Activated naive CD8-positive, alpha-beta T cell treated with anti-CD3 and anti-CD28 coated beads for 36 hours (primary cell): ENCODE measurements around the gene NNT. TPM values are rescaled to one million over a fixed set of nuclear protein-coding genes. Genes with fewer than 3 reads are reported as not detected.
"Not testable (repeated sequence)": the region's sequence is repeated elsewhere in the genome, so short reads cannot be mapped to it uniquely, and the experiment has no call there.

Experiments
- DNase-seq: peaks from one replicate; pipeline ENCODE4 v3.0.0; 2021
- H3K27ac Mint-ChIP-seq: one replicate; pipeline ENCODE4 v1.8.0; 2022; ENCODE audit warnings: mild to moderate bottlenecking, moderate library complexity, mixed read lengths
- H3K27me3 Mint-ChIP-seq: one replicate; pipeline ENCODE4 v1.8.0; 2022; ENCODE audit warnings: mild to moderate bottlenecking, mixed read lengths
- H3K36me3 Mint-ChIP-seq: one replicate; pipeline ENCODE4 v1.8.0; 2021; ENCODE audit warnings: mild to moderate bottlenecking, mixed read lengths
- H3K4me1 Mint-ChIP-seq: one replicate; pipeline ENCODE4 v1.8.0; 2021; ENCODE audit warnings: mixed read lengths
- H3K4me3 Mint-ChIP-seq: one replicate; pipeline ENCODE4 v1.8.0; 2022; ENCODE audit warnings: mild to moderate bottlenecking, moderate library complexity, mixed read lengths
- H3K9me3 Mint-ChIP-seq: one replicate; pipeline ENCODE4 v1.8.0; 2022; ENCODE audit warnings: mixed read lengths
- total RNA-seq, 2 experiments: library from RNA; stranded (reverse); gene quantifications; one replicate each; pipeline ENCODE4 v1.2.3, GENCODE V29; 2021

Gene NNT
- 10 to 100 TPM; 69.7 to 71.8 TPM for total RNA-seq

DNA sequence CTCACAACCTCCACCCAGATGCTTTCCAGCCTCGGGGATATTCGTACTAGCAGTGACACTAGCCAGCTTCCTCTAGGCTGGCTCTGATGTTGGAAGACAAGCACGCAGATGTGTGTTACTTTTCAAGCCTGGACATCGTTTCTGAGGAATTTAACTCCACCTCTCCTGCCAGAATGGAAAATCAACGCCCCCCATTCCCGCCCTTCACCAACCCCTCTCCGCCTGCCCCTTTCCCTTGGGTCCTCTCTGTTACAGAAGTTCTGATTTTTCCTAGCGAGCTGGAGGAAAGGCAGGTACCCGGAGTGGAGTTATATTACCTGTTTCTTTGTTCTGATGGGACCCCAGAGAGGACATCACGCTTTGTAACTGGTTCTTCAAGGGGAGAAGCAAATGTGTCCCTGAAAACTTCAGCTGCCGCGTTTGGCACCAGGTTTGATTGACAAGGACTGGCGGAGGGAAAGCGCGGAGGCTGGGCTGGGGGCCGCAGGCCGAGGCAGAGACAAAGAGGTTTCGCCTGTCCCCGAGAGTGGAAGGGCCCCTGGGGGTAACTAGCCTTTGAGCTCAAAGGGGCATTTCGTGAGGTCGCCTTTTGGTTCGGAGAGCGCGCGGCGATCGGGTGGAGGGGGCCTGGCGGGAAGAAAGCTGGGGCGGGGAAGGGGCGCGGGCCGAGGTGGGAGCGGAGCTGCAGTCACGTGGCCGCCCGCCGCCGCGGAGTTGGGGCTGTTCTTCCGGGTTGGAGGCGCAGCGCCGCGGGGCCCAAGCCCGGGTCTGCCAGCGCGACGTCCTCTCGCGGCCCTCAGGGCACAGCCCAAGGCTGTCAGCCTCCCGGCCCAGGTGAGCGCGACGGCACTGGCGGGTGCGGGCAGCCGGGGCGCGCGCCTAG, at the start of gene NNT:
Gene NNT, plus strand, starts transcription at position 720 of the 883 bp plus-strand sequence. CDS start 6,016 bp downstream, outside the sequence.
- Mint-ChIP-seq H3K9me3 (peaks cover 2% of the 10 kb centered on the region), H3K4me1 (peaks cover 21% of the 10 kb centered on the region), H3K4me3 (peak within 1 kb of the TSS; percentile 85), H3K27me3 (no peaks in the 10 kb centered on the region), H3K36me3 (peaks cover 21% of the 10 kb centered on the region), H3K27ac (peak within 1 kb of the TSS; percentile 78)
- peak; percentile 86 for DNase-seq

DNA sequence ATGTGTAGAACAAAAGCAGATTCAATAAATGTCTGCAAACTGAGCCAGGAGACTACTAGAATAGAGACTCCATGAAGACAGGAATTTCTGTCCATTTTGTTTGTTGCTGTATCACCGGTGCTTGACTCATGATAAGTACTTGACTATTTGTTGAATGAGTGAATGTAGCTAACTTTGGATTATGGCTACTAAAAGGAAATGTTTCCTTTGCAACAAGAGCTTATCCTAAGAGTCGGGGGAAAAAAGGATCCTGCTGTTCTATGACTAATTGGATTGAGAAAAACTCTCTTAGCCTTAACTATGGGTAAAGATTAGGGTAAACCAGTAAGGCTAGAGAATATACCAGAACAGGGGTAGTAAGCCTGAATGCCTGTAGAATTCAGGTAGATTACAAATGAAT, 49.6 kb upstream of the NNT start:
- peaks cover 21% of the 10 kb centered on the region for H3K4me1 Mint-ChIP-seq
- no peak for DNase-seq
- H3K4me3 Mint-ChIP-seq: no peak overlapping the region
- H3K9me3 Mint-ChIP-seq: no peaks in the 10 kb centered on the region
- H3K36me3 Mint-ChIP-seq: peaks cover 9% of the 10 kb centered on the region
- no peaks in the 10 kb centered on the region for H3K27me3 Mint-ChIP-seq
- H3K27ac Mint-ChIP-seq: no peak overlapping the region

DNA sequence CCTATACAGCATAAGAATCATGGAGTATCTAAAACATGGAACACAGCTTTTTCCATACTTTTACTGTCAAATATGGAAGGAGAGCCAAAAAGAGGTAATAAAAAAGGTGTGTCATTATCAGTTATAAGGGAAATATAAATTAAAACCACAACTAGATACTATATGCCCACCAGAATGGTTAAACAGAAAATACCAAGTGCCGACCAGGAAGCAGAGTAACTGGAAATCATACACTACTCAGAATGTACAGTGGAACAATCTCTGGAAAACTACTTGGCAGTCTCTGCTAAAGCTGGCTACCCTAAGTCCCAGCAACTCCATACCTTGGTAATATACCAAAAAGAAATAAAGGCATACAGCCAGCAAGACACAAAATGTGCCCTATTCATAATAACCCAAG, 48.5 kb upstream of the NNT start:
- H3K9me3 Mint-ChIP-seq: no peaks in the 10 kb centered on the region
- DNase-seq: no peak
- H3K36me3 Mint-ChIP-seq: peaks cover 7% of the 10 kb centered on the region
- no peak overlapping the region for H3K27ac Mint-ChIP-seq
- no peak overlapping the region for H3K4me3 Mint-ChIP-seq
- peaks cover 23% of the 10 kb centered on the region for H3K4me1 Mint-ChIP-seq
- no peaks in the 10 kb centered on the region for H3K27me3 Mint-ChIP-seq

DNA sequence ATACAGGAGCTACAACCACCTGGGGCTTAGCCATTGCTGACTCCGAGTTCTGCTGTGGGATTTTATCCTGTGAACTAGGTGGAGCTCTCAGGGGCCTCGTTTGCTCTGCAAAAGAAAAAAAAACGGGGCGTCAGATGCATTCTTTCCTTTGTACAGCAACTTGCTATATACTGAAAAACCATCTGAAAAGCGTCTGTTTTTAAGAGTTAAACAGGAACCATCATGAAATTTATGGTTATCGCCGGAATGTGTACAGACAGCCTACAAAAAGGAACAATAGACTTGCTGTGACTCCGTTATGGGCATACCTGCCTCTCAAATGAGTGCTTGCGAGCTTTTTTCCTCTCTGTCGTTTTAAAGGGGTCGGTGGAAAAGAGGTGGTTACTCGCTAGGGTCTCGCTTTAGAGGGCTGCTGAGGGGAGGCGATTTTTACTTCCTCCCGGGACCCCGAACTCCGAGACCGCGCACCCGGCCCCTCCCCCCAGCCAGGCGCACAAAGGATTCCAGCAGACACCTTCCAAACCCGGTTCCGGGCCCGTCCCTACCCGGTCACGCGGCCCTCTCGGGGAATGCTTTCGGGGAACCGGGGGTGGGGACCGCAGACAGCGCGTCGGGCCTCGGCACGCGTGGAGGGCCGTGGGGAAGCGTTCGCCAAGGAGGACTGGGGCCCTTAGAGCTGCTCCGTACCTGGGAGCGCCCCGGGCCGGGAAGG, 46.9 kb upstream of the NNT start:
- peak; percentile 49 for DNase-seq
- H3K9me3 Mint-ChIP-seq: no peaks in the 10 kb centered on the region
- H3K4me3 Mint-ChIP-seq: peak overlapping the region; percentile 87
- H3K36me3 Mint-ChIP-seq: peaks cover 2% of the 10 kb centered on the region
- peaks cover 7% of the 10 kb centered on the region for H3K27me3 Mint-ChIP-seq
- H3K27ac Mint-ChIP-seq: peak overlapping the region; percentile 86
- H3K4me1 Mint-ChIP-seq: peaks cover 20% of the 10 kb centered on the region

DNA sequence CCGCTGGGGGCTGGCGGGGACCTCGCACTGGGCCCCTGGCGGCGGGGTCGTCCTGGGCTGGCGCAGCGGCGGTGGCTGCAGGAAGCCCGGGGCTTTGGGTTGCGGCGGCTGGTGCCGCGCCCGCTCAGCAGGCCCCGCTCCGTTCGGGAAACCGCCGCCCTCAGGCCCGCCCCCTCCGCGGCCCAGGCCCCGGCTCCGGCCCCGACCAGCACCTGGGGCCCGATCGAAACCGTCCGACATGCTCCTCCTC, 46.4 kb upstream of the NNT start:
- H3K4me3 Mint-ChIP-seq: peak overlapping the region; percentile 87
- peaks cover 10% of the 10 kb centered on the region for H3K27me3 Mint-ChIP-seq
- not testable (repeated sequence) for DNase-seq, H3K9me3 Mint-ChIP-seq, H3K27ac Mint-ChIP-seq, H3K36me3 Mint-ChIP-seq
- peaks cover 20% of the 10 kb centered on the region for H3K4me1 Mint-ChIP-seq

DNA sequence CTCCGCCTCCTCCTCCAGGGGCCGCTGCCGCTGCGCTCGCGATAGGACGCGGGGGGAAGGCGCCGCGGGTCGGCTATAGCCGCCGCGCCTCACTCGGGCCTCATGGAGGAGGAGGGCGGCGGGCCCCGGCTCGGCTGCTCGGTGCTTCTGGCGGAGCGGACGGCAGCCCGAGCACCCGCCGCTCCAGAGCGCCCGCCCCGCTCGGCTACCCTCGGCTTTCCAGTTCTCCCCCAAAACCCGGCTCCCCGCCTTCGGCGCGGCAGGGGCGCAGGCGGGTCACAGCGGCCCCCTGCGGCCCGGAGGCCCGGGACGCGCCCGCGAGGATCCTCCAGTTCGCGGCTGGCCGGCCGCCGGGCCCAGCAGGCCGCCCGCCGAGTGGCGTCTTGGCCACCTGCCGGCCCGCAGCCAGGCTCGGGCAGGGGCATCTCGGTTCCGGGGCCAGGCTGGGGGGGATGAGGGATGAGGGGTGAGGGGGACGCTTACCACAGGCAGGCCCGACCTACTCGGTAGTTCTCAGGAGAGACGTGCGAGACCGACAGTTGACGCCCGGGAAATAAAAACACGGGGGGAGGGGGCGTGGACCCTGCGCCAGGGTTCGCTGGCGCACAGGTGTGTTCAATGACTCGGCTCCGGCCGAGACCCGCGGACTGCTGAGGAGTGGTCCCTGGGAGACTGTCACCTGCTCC, 46.0 kb upstream of the NNT start, which contains the start of gene PAIP1:
Gene PAIP1, minus strand, starts transcription at position 221 of the 686 bp plus-strand sequence. CDS start 231 bp downstream, outside the sequence.
- H3K27ac Mint-ChIP-seq: peak within 1 kb of the TSS; percentile 87
- H3K9me3 Mint-ChIP-seq: no peaks in the 10 kb centered on the region
- peak within 1 kb of the TSS; percentile 87 for H3K4me3 Mint-ChIP-seq

DNA sequence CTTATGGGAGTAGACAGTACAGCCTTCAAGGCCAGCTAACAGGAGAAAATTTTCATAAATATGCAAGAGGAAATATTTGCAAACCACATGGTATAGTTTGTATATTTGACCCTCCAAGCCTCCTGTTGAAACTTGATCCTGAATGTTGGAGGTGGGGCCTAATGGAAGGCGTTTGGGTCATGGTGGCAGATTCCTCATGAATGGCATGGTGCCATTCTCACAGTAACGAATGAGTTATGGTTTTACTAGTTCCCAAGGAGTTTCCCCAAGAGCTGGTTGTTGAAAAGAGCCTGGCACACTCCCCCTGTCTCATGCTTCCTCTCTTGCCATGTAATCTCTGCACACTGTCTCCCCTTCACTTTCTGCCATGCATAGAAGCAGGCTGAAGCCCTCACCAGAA, 42.9 kb upstream of the NNT start:
- Mint-ChIP-seq H3K27me3 (peaks cover 12% of the 10 kb centered on the region), H3K9me3 (no peaks in the 10 kb centered on the region)

More for the DNA sequence above, 46.0 kb upstream of the NNT start, which contains the start of gene PAIP1:
- peaks cover 20% of the 10 kb centered on the region for H3K4me1 Mint-ChIP-seq
- peaks cover 12% of the 10 kb centered on the region for H3K27me3 Mint-ChIP-seq
- peak; percentile 86 for DNase-seq
- H3K36me3 Mint-ChIP-seq: peaks cover 1% of the 10 kb centered on the region

DNA sequence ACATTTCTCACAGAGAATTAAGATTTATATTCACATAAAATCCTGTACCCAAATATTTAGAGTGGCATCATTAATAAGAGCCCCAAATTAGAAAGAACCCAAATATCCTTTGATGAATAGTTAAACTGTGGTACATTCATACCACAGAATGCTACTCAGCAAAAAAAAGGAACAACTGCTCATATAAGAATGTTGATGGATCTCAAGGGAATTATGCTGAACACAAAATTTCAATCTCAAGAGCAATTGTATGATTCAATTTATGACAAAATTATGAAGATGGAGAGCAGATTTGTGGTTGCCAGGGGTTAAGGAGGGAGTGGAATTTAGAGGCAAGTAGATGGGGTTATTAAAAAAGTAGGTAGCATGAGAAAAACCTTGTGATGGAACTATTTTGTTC, 41.6 kb upstream of the NNT start:
- Mint-ChIP-seq H3K9me3 (no peaks in the 10 kb centered on the region), H3K36me3 (no peaks in the 10 kb centered on the region), H3K4me3 (no peak overlapping the region), H3K4me1 (peaks cover 16% of the 10 kb centered on the region), H3K27me3 (peaks cover 12% of the 10 kb centered on the region), H3K27ac (no peak overlapping the region)
- no peak for DNase-seq

More for the DNA sequence above, 42.9 kb upstream of the NNT start:
- H3K4me3 Mint-ChIP-seq: no peak overlapping the region
- H3K36me3 Mint-ChIP-seq: no peaks in the 10 kb centered on the region
- H3K27ac Mint-ChIP-seq: no peak overlapping the region
- DNase-seq: no peak
- H3K4me1 Mint-ChIP-seq: peaks cover 17% of the 10 kb centered on the region

DNA sequence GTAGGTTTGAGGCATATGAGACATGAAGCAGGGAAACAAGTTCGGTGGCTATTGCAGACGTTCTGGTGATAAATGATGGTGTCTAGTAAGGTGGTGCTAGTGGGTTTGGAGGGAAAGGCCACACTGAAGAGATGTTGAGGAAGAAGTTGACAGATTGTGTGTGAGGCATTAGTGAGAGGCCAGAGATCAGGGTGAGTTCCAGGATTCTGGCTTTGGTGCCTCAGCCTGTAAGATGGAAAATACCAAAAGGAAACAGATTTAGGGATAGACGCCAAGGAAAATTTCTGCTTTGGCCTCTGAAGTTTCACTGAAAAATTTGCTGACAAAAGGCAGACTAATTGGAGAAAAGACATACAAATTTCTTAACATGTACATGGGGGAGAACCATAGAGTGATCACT, 39.7 kb upstream of the NNT start:
- Mint-ChIP-seq H3K27ac (no peak overlapping the region), H3K9me3 (no peaks in the 10 kb centered on the region), H3K4me1 (peaks cover 13% of the 10 kb centered on the region), H3K36me3 (no peaks in the 10 kb centered on the region), H3K4me3 (no peak overlapping the region), H3K27me3 (peaks cover 12% of the 10 kb centered on the region)
- DNase-seq: no peak

DNA sequence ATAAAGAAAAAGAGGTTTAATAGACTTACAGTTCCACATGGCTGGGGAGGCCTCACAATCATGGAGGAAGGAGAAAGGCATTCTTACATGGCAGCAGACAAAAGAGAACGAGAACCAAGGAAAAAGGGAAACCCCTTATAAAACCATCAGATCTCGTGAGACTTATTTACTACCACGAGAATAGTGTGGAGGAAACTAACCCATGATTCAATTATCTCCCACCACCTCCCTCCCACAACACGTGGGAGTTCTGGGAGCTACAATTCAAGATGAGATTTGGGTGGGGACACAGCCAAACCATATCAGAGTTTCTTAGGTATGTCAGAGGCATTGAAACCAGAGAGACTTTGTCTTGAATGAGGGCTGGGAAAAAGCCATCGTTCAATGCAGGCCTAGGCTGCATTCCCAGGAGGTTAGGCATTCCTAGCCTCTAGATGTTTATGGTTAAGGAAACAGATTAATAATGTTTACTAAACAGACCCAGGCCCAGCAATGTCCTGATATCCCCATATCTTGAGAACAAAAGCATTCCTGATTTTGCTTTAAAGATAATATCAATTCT, 38.6 kb upstream of the NNT start:
- no peak for DNase-seq
- no peaks in the 10 kb centered on the region for H3K9me3 Mint-ChIP-seq
- peaks cover 12% of the 10 kb centered on the region for H3K27me3 Mint-ChIP-seq
- H3K27ac Mint-ChIP-seq: no peak overlapping the region
- H3K36me3 Mint-ChIP-seq: no peaks in the 10 kb centered on the region
- peaks cover 7% of the 10 kb centered on the region for H3K4me1 Mint-ChIP-seq
- H3K4me3 Mint-ChIP-seq: no peak overlapping the region

DNA sequence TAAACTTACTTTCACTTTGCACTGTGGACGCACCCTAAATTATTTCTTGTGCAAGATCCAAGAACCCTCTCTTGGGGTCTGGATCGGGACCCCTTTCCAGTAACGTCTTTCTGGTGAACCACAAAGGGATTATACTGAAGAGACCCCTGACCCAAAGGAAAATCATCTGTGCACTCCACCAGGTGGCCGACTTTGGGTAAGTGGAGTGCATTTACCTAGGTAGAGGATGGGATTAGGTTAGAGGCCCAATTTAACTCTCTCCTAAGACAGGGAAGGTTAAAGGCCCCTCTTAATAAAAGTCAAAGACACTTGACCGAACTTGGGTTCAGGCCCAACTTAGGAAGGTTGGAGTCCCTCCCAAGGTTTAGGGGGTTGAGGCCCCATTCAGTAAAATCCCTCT, 37.9 kb upstream of the NNT start:
- H3K9me3 Mint-ChIP-seq: no peaks in the 10 kb centered on the region
- H3K36me3 Mint-ChIP-seq: no peaks in the 10 kb centered on the region
- H3K4me1 Mint-ChIP-seq: peaks cover 7% of the 10 kb centered on the region
- peaks cover 12% of the 10 kb centered on the region for H3K27me3 Mint-ChIP-seq
- H3K27ac Mint-ChIP-seq: no peak overlapping the region
- H3K4me3 Mint-ChIP-seq: no peak overlapping the region
- no peak for DNase-seq

DNA sequence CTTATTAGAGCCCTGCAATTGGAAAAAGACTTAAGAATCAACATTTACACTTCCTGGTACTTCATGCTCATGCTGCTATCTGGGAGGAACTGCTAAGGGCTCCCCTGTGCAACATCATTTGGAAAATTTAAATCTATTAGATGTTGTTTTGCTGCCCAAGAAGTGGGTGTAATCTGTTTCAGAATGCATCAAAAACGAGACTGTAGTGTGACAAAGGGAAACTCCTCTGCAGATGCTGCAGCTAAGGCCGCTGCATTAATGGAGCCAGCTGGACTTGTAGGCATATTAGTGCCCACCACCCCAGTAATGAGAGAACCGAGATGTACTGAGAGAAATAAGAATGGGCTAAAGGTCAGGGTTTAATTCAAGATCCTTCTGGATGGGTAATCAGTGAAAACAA, 35.0 kb upstream of the NNT start:
- no peak overlapping the region for H3K4me3 Mint-ChIP-seq
- H3K9me3 Mint-ChIP-seq: no peaks in the 10 kb centered on the region
- H3K4me1 Mint-ChIP-seq: peaks cover 7% of the 10 kb centered on the region
- H3K27ac Mint-ChIP-seq: no peak overlapping the region
- H3K27me3 Mint-ChIP-seq: no peaks in the 10 kb centered on the region
- DNase-seq: no peak
- H3K36me3 Mint-ChIP-seq: no peaks in the 10 kb centered on the region

DNA sequence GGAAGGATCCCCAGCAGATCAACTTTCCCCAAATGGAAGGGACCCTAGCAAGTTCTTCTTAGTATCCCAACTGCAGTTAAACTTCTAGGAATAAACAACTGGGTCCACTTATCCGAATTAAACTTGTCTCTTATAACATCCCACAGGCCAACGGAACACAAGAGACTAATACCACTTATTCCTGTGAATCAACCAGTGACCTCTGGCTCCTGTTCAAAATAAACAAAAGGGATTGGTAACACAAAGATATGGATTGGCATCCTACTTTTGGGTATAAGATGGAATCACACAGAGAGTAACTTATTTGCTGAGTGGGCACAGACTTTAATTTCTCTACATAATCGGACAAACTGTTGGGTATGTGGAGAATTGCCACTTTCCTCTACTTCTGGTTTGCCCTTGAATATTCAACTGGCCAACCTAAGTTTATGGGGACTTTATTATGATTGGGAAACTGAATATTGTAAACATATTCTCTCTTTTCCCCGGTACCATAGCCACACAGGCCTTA, 33.7 kb upstream of the NNT start:
- no peak for DNase-seq
- H3K4me3 Mint-ChIP-seq: no peak overlapping the region
- no peaks in the 10 kb centered on the region for H3K36me3 Mint-ChIP-seq
- no peak overlapping the region for H3K27ac Mint-ChIP-seq
- H3K4me1 Mint-ChIP-seq: peaks cover 7% of the 10 kb centered on the region
- no peaks in the 10 kb centered on the region for H3K27me3 Mint-ChIP-seq
- no peaks in the 10 kb centered on the region for H3K9me3 Mint-ChIP-seq

DNA sequence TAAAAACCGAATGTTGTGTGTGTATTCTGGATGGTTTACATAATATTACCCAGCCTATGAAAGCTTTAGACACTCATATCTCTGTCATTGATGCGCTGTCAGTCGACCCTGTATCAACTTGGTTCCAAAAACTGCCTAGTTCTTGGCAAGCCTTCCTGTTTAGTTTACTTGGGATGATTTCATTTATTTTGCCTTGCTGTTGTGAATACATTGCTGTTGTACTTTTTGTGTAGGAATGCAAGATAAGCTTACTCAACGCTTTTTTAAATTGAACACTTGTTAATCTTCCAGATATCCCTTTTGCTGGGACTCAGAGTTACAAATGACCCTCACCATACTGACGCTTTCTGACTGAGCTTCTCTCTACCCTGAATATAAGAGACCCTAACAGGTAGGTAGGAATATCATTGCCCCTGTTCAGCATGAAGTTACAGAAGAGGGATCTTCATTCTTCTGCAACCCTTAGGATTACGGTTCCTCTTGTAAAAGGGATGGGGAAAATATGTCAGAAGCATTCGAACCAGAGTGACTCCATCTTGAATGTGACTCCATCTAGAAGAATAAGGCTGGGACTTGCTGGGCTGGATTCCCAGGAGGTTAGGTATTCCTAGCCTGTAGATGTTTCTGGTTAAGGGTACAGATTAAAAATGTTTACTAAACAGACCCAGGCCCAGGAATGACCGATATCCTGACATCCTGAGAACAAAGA, 32.4 kb upstream of the NNT start:
- Mint-ChIP-seq H3K9me3 (no peaks in the 10 kb centered on the region), H3K4me3 (no peak overlapping the region), H3K27ac (no peak overlapping the region), H3K27me3 (no peaks in the 10 kb centered on the region), H3K4me1 (peaks cover 7% of the 10 kb centered on the region), H3K36me3 (peaks cover 9% of the 10 kb centered on the region)
- no peak for DNase-seq
